Stimulated activated CD4-positive, alpha-beta T cell treated with anti-CD3 and anti-CD28 coated beads, Interleukin-1b, Interleukin-23, amount 100 ng/mL, for 1 hour (primary cell): ENCODE measurements around the gene TBCC.
A peak's percentile ranks its signal among the peaks of the same experiment; 100 is the strongest.

Source experiments
- DNase-seq, 2 donors: peaks; one replicate each; pipeline ENCODE4 v3.0.0-alpha.2; 2020; ENCODE audit warnings: low read depth in 2 of 2

Gene TBCC

GRCh38 chr6:42771741-42772100 lies 25.8 kb upstream of the TBCC start:
- no peak for DNase-seq

GRCh38 chr6:42769836-42770235 lies 23.9 kb upstream of the TBCC start:
- no peak for DNase-seq

- DNase-seq = no peak
Observed at GRCh38 chr6:42769051-42769450, 23.1 kb upstream of the TBCC start.

- no peak for DNase-seq
Observed at GRCh38 chr6:42766163-42766670, 20.3 kb upstream of the TBCC start.

- no peak for DNase-seq
Observed at GRCh38 chr6:42764911-42765648, 19.2 kb upstream of the TBCC start.

- DNase-seq = no peak
Observed at GRCh38 chr6:42762950-42763349, 17.0 kb upstream of the TBCC start.

GRCh38 chr6:42762426-42762859 lies 16.5 kb upstream of the TBCC start:
- DNase-seq = no peak

GRCh38 chr6:42761287-42762067 lies 15.6 kb upstream of the TBCC start:
- no peak for DNase-seq

- DNase-seq = no peak
Observed at GRCh38 chr6:42758756-42759430, 13.0 kb upstream of the TBCC start.

- no peak for DNase-seq
Observed at GRCh38 chr6:42756722-42757121, 10.8 kb upstream of the TBCC start.

- DNase-seq = no peak
Observed at GRCh38 chr6:42754759-42755158, 8.9 kb upstream of the TBCC start.

GRCh38 chr6:42751055-42751454 lies 5.2 kb upstream of the TBCC start:
- no peak for DNase-seq

- DNase-seq = no peak
Observed at GRCh38 chr6:42748203-42748898, 2.4 kb upstream of the TBCC start.

- peak; percentile 48 to 56 for DNase-seq
Observed at GRCh38 chr6:42746463-42747391, 824 bp upstream of the TBCC start.

- no peak for DNase-seq
Observed at GRCh38 chr6:42745083-42745639, 742 bp downstream of the TBCC start.

GRCh38 chr6:42744351-42744893 lies 1.5 kb downstream of the TBCC start:
- DNase-seq = no peak

- no peak for DNase-seq
Observed at GRCh38 chr6:42742116-42742894, 3.6 kb downstream of the TBCC start.

- no peak for DNase-seq
Observed at GRCh38 chr6:42740725-42741124, 5.2 kb downstream of the TBCC start.

- no peak for DNase-seq
Observed at GRCh38 chr6:42735976-42736375, 9.9 kb downstream of the TBCC start.
